ENCODE measurements around the gene KCNN1.

DNA sequence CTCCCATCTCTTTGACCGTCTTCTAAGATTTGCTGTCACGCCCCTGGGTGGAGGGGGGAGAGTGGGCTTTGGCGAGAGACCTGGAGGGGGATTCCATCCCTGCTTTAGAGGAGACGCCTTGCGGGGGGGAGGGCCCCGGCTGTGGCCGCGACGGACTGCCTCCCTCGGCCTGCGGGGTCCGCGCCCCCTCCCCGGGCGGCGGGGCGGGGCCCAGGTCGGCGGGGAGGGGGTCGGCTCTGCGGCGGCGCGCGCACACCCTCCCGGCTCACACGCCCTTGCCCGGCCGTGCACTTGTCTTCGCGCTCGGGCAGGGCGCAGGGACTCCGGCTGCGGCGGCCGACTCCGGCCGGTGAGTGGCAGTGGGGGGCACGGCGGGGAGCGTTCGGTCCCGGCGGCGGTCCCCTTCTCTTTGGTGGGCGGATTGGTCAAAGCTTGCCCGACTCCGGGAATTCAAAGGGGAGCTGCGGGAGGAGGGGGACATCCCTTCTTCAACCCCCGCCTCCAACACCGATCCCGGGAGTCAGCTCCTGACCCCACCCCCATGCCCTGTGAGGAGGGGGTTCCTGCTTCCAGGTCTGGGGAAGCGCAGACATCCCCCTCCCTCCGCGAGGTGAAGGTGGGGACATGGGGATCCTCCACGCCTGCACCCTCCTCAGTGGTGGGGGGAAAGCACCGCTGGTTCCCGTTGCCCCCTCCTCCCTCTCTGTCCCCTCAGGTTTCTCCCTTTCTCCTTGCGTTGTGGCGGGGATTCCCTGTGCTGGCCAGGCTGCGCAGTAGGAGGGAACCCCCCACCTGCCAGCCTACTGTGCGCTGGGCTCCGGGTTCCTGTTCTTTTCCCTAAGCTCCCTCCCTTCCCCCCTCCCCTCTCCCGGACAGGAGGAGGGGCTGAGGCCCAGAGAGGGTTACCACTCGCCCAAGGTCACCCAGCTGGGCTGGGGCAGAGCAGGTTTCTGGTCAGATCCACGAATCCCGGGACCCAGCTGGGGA is 14.6 kb upstream of the KCNN1 start:
- TF ChIP-seq, protein P1, sequence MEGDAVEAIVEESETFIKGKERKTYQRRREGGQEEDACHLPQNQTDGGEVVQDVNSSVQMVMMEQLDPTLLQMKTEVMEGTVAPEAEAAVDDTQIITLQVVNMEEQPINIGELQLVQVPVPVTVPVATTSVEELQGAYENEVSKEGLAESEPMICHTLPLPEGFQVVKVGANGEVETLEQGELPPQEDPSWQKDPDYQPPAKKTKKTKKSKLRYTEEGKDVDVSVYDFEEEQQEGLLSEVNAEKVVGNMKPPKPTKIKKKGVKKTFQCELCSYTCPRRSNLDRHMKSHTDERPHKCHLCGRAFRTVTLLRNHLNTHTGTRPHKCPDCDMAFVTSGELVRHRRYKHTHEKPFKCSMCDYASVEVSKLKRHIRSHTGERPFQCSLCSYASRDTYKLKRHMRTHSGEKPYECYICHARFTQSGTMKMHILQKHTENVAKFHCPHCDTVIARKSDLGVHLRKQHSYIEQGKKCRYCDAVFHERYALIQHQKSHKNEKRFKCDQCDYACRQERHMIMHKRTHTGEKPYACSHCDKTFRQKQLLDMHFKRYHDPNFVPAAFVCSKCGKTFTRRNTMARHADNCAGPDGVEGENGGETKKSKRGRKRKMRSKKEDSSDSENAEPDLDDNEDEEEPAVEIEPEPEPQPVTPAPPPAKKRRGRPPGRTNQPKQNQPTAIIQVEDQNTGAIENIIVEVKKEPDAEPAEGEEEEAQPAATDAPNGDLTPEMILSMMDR (IDR thresholded peaks at IDR 0.05): no peak
- TF ChIP-seq POLR2A (IDR thresholded peaks at IDR 0.05): no peak

Measured in esophagus squamous epithelium (tissue), 4 donors.